ENCODE results near the gene HRAS.

Gene HRAS

GRCh38 chr11:531919-532526 is 3.4 kb downstream of the HRAS start:
- DNase-seq (ENCODE audit: low read depth, low spot score) = no peak
- no peak overlapping the region for H3K4me3 ChIP-seq (ENCODE audit: low read depth, low read length)
- CTCF ChIA-PET = interaction anchor here (5.9 kb wide), 1 partner anchor 13 kb away, joined by 45 read pairs; no protein-coding TSS in a partner anchor
- POLR2A ChIA-PET = no interaction called here
- no peak for TF ChIP-seq CTCF (IDR thresholded peaks at IDR 0.05; ENCODE audit: insufficient read depth, low read length, missing control alignments)

- no peak for TF ChIP-seq CTCF (IDR thresholded peaks at IDR 0.05; ENCODE audit: insufficient read depth, low read length, missing control alignments)
- CTCF ChIA-PET = interaction anchor here (5.9 kb wide), 1 partner anchor 13 kb away, joined by 45 read pairs; no protein-coding TSS in a partner anchor
- DNase-seq (ENCODE audit: low read depth, low spot score) = no peak
- H3K4me3 ChIP-seq (ENCODE audit: low read depth, low read length) = no peak overlapping the region
- POLR2A ChIA-PET = no interaction called here
These were observed 4.2 kb downstream of the HRAS start for GRCh38 chr11:530960-531831.

- no peak for TF ChIP-seq CTCF (IDR thresholded peaks at IDR 0.05; ENCODE audit: insufficient read depth, low read length, missing control alignments)
- no peak overlapping the region for H3K4me3 ChIP-seq (ENCODE audit: low read depth, low read length)
- ChIA-PET POLR2A (no interaction called here), CTCF (interaction anchor here (0.8 kb wide), 1 partner anchor 12 kb away, joined by 3 read pairs; no protein-coding TSS in a partner anchor)
- no peak for DNase-seq (ENCODE audit: low read depth, low spot score)
These were observed 5.5 kb downstream of the HRAS start for GRCh38 chr11:529728-530411.

GRCh38 chr11:528815-529727 is 6.3 kb downstream of the HRAS start:
- no peak for TF ChIP-seq CTCF (IDR thresholded peaks at IDR 0.05; ENCODE audit: insufficient read depth, low read length, missing control alignments)
- POLR2A ChIA-PET = no interaction called here

GRCh38 chr11:528166-528814 is 7.1 kb downstream of the HRAS start:
- CTCF ChIA-PET = interaction anchor here (2.7 kb wide), 1 partner anchor 10 kb away, joined by 21 read pairs; no protein-coding TSS in a partner anchor
- no peak for DNase-seq (ENCODE audit: low read depth, low spot score)
- TF ChIP-seq CTCF (IDR thresholded peaks at IDR 0.05; ENCODE audit: insufficient read depth, low read length, missing control alignments) = no peak
- no peak overlapping the region for H3K4me3 ChIP-seq (ENCODE audit: low read depth, low read length)
- POLR2A ChIA-PET = no interaction called here

More at GRCh38 chr11:528815-529727, 6.3 kb downstream of the HRAS start:
- DNase-seq (ENCODE audit: low read depth, low spot score) = no peak
- CTCF ChIA-PET = interaction anchor here (0.8 to 2.7 kb wide), 2 partner anchors 10 to 11 kb away, joined by 3 to 21 read pairs; no protein-coding TSS in a partner anchor
- H3K4me3 ChIP-seq (ENCODE audit: low read depth, low read length) = no peak overlapping the region

Data from AG04449 (cell line).